ENCODE results near the gene KNSTRN.

- no peak for TF ChIP-seq CTCF (IDR thresholded peaks at IDR 0.05)
- TF ChIP-seq POLR2A (IDR thresholded peaks at IDR 0.05) = no peak
Observed at GRCh38 chr15:40418126-40418525, 35.6 kb downstream of the KNSTRN start.
